ENCODE results near the gene POLR2H.

POLR2H gene

GRCh38 chr3:184405075-184406030 is 43.8 kb downstream of the POLR2H start:
- no peaks in the 10 kb centered on the region for H3K9me3 ChIP-seq (ENCODE audit: control insufficient read depth in 2 of 2, low read length in 2 of 2)
- H3K9ac ChIP-seq (ENCODE audit: low read depth in 1 of 2, low read length in 2 of 2), result no peak overlapping the region
- peaks cover 7 to 8% of the 10 kb centered on the region in 2 donors for H3K27me3 ChIP-seq (ENCODE audit: control insufficient read depth in 2 of 2, insufficient read depth in 2 of 2, low read length in 2 of 2)
- no peaks in the 10 kb centered on the region for H3K4me1 ChIP-seq (ENCODE audit: control insufficient read depth in 2 of 2, insufficient read depth in 2 of 2, low read length in 2 of 2)
- no peak overlapping the region for H3K4me3 ChIP-seq (ENCODE audit: low read length in 2 of 2)
- no peak overlapping the region for H3K27ac ChIP-seq (ENCODE audit: low read depth in 2 of 2, low read length in 2 of 2)
- no peaks in the 10 kb centered on the region for H3K36me3 ChIP-seq (ENCODE audit: control insufficient read depth in 2 of 2, insufficient read depth in 2 of 2, low read length in 2 of 2)

GRCh38 chr3:184409331-184409926 is 47.9 kb downstream of the POLR2H start:
- H3K36me3 ChIP-seq (ENCODE audit: control insufficient read depth in 2 of 2, insufficient read depth in 2 of 2, low read length in 2 of 2), result no peaks in the 10 kb centered on the region
- no peaks in the 10 kb centered on the region for H3K9me3 ChIP-seq (ENCODE audit: control insufficient read depth in 2 of 2, low read length in 2 of 2)
- H3K4me3 ChIP-seq (ENCODE audit: low read length in 2 of 2), result no peak overlapping the region
- no peak overlapping the region for H3K27ac ChIP-seq (ENCODE audit: low read depth in 2 of 2, low read length in 2 of 2)
- H3K27me3 ChIP-seq (ENCODE audit: control insufficient read depth in 2 of 2, insufficient read depth in 2 of 2, low read length in 2 of 2), result no peaks in the 10 kb centered on the region
- H3K9ac ChIP-seq (ENCODE audit: low read depth in 1 of 2, low read length in 2 of 2), result no peak overlapping the region
- H3K4me1 ChIP-seq (ENCODE audit: control insufficient read depth in 2 of 2, insufficient read depth in 2 of 2, low read length in 2 of 2), result no peaks in the 10 kb centered on the region

DNA sequence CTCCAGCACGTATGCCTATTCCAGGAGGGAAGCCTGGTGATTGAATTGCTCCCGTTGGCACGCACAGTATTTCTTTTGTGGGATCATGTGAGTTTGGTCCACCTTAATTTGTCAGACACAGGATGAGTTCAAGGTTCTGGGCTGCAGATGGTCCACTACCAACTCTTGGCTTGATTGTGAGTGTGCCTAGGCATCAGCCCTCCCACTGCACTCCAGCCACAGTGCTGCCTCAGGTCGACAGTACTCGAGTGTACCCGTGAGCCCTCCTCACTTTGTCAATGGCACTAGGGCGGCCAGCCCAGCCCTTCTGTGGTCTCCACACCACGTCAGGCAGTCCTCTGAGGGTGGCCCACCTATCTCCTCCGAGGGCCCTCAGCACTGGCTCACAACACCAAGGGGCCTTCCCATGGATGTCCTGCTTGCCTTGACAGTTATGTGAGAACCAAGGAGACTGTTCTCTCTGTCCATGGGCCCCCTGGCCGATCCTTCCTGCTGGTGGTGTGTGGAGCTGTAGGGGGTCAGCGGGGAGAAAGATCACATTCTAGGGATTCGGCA is 48.5 kb downstream of the POLR2H start:
- no peaks in the 10 kb centered on the region for H3K27me3 ChIP-seq (ENCODE audit: control insufficient read depth in 2 of 2, insufficient read depth in 2 of 2, low read length in 2 of 2)
- no peak overlapping the region for H3K9ac ChIP-seq (ENCODE audit: low read depth in 1 of 2, low read length in 2 of 2)
- no peak overlapping the region for H3K27ac ChIP-seq (ENCODE audit: low read depth in 2 of 2, low read length in 2 of 2)
- no peak overlapping the region for H3K4me3 ChIP-seq (ENCODE audit: low read length in 2 of 2)
- H3K9me3 ChIP-seq (ENCODE audit: control insufficient read depth in 2 of 2, low read length in 2 of 2), result no peaks in the 10 kb centered on the region
- H3K4me1 ChIP-seq (ENCODE audit: control insufficient read depth in 2 of 2, insufficient read depth in 2 of 2, low read length in 2 of 2), result no peaks in the 10 kb centered on the region
- H3K36me3 ChIP-seq (ENCODE audit: control insufficient read depth in 2 of 2, insufficient read depth in 2 of 2, low read length in 2 of 2), result no peaks in the 10 kb centered on the region

GRCh38 chr3:184414418-184415202 is 53.1 kb downstream of the POLR2H start:
- H3K9ac ChIP-seq (ENCODE audit: low read depth in 1 of 2, low read length in 2 of 2), result no peak overlapping the region
- H3K9me3 ChIP-seq (ENCODE audit: control insufficient read depth in 2 of 2, low read length in 2 of 2), result no peaks in the 10 kb centered on the region
- no peak overlapping the region for H3K4me3 ChIP-seq (ENCODE audit: low read length in 2 of 2)
- no peaks in the 10 kb centered on the region for H3K36me3 ChIP-seq (ENCODE audit: control insufficient read depth in 2 of 2, insufficient read depth in 2 of 2, low read length in 2 of 2)
- no peaks in the 10 kb centered on the region for H3K27me3 ChIP-seq (ENCODE audit: control insufficient read depth in 2 of 2, insufficient read depth in 2 of 2, low read length in 2 of 2)
- H3K27ac ChIP-seq (ENCODE audit: low read depth in 2 of 2, low read length in 2 of 2), result no peak overlapping the region
- H3K4me1 ChIP-seq (ENCODE audit: control insufficient read depth in 2 of 2, insufficient read depth in 2 of 2, low read length in 2 of 2), result no peaks in the 10 kb centered on the region

DNA sequence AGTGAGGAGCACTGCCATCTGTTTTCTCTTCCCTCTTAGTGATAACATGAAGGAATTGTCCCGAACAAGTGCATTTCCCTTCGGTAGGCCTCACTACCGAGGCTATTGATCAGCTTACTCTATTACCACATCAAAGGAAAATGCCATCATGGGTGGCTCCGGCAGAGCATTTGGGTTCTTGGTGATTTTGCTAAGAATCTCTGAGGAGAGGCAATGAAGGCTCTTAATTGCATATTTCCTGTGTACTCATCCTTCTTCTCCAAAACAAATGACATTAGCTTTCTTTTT is 53.6 kb downstream of the POLR2H start:
- Histone ChIP-seq H3K9ac (ENCODE audit: low read depth in 1 of 2, low read length in 2 of 2) (no peak overlapping the region), H3K9me3 (ENCODE audit: control insufficient read depth in 2 of 2, low read length in 2 of 2) (no peaks in the 10 kb centered on the region), H3K4me3 (ENCODE audit: low read length in 2 of 2) (no peak overlapping the region), H3K27me3 (ENCODE audit: control insufficient read depth in 2 of 2, insufficient read depth in 2 of 2, low read length in 2 of 2) (no peaks in the 10 kb centered on the region), H3K36me3 (ENCODE audit: control insufficient read depth in 2 of 2, insufficient read depth in 2 of 2, low read length in 2 of 2) (no peaks in the 10 kb centered on the region), H3K27ac (ENCODE audit: low read depth in 2 of 2, low read length in 2 of 2) (no peak overlapping the region), H3K4me1 (ENCODE audit: control insufficient read depth in 2 of 2, insufficient read depth in 2 of 2, low read length in 2 of 2) (no peaks in the 10 kb centered on the region)

DNA sequence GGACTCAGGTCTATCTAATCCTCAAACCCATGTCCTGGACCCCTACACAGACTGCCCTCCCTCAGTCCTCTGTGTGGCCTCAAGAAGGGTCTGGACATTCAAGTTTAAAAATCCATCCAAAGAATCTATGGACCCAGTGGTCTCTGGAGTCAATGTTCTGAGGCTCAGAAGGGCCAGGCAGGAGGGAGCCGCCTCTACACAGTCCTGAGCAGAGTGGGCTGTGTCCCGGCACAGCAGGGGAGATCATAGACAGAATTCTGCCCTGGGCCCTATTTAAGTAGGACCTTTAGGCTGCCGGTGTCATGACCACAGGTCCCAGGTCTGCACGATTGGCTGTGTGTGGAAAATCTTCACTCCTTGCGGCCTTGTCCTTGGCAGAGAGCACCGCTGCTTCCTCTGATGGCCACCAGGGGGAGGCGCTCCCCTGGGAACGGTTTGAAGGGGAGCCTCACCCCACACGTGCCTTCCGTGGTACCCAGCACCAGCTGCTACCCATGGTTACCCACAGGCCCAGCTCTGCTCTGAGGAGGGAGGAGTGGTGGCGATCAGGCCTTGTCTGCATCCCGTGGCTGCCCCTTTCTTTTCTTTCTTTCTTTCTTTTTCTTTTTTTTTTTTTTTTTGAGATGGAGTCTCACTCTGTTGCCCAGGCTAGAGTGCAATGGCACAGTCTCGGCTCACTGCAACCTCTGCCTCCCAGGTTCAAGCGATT is 56.3 kb downstream of the POLR2H start:
- Histone ChIP-seq H3K27me3 (ENCODE audit: control insufficient read depth in 2 of 2, insufficient read depth in 2 of 2, low read length in 2 of 2) (no peaks in the 10 kb centered on the region), H3K4me3 (ENCODE audit: low read length in 2 of 2) (no peak overlapping the region), H3K9me3 (ENCODE audit: control insufficient read depth in 2 of 2, low read length in 2 of 2) (no peaks in the 10 kb centered on the region), H3K27ac (ENCODE audit: low read depth in 2 of 2, low read length in 2 of 2) (no peak overlapping the region), H3K9ac (ENCODE audit: low read depth in 1 of 2, low read length in 2 of 2) (no peak overlapping the region), H3K4me1 (ENCODE audit: control insufficient read depth in 2 of 2, insufficient read depth in 2 of 2, low read length in 2 of 2) (no peaks in the 10 kb centered on the region), H3K36me3 (ENCODE audit: control insufficient read depth in 2 of 2, insufficient read depth in 2 of 2, low read length in 2 of 2) (no peaks in the 10 kb centered on the region)

All from mucosa of rectum (tissue), 2 donors.